Activated B cell treated with CpG ODN at 0.5 μM for 24 hours (primary cell): ENCODE data around the gene CUL7. TPM values are rescaled to one million over a fixed set of nuclear protein-coding genes. Genes with fewer than 3 reads are reported as not detected.

Experiments used
- ATAC-seq: fragments of 200-7000 bp; cut with Tn5 transposase; one replicate; pipeline ENCODE4 v1.10.0; 2021; ENCODE audit warnings: low read depth, mild to moderate bottlenecking, moderate library complexity
- CTCF ChIA-PET: fragments of 350-600 bp; sonication (Branson Sonifier 250); formaldehyde crosslinking; loops from one replicate; lab custom pipeline; 2021; ENCODE audit warnings: antibody characterized with exemption; lab: Charles Lee
- POLR2A ChIA-PET: fragments of 350-600 bp; sonication (Branson Sonifier 250); formaldehyde crosslinking; loops from one replicate; lab custom pipeline; 2021; ENCODE audit warnings: antibody characterized with exemption; lab: Charles Lee
- DNase-seq: peaks from one replicate; pipeline ENCODE4 v3.0.0; 2022
- H3K27ac Mint-ChIP-seq: one replicate; pipeline ENCODE4 v1.8.0; 2020; ENCODE audit warnings: mixed read lengths
- H3K27me3 Mint-ChIP-seq: one replicate; pipeline ENCODE4 v1.8.0; 2021; ENCODE audit warnings: mixed read lengths
- H3K36me3 Mint-ChIP-seq: one replicate; pipeline ENCODE4 v1.8.0; 2021; ENCODE audit warnings: low read depth, mixed read lengths
- H3K4me1 Mint-ChIP-seq: one replicate; pipeline ENCODE4 v1.8.0; 2021; ENCODE audit warnings: mixed read lengths
- H3K4me3 Mint-ChIP-seq: one replicate; pipeline ENCODE4 v1.8.0; 2020; ENCODE audit warnings: mild to moderate bottlenecking, mixed read lengths
- H3K9me3 Mint-ChIP-seq: one replicate; pipeline ENCODE4 v1.8.0; 2020; ENCODE audit warnings: mixed read lengths
- CTCF ChIP-seq: fragments of 200-600 bp; IDR thresholded peaks from one replicate; pipeline ENCODE4 v1.8.0; 2022; ENCODE audit warnings: antibody characterized with exemption, mild to moderate bottlenecking
- intact Hi-C: fragments of 100-400 bp; cut with micrococcal nuclease; formaldehyde crosslinking; loops from one replicate; pipeline ENCODE4 v1.15.1; 2024
- total RNA-seq: library from RNA; stranded (reverse); gene quantifications from 2 replicates; pipeline ENCODE4 v1.2.3, GENCODE V29; 2022

Gene CUL7
- total RNA-seq, 1 donor from 2014 or later = 19.1 TPM

GRCh38 chr6:43090559-43090956 is 36.9 kb upstream of the CUL7 start:
- H3K4me3 Mint-ChIP-seq = no peak overlapping the region
- ChIA-PET CTCF (no interaction called here), POLR2A (interaction anchor here (0.6 kb wide), 1 partner anchor 44 kb away, joined by 4 read pairs; no protein-coding TSS in a partner anchor)
- peaks cover 6% of the 10 kb centered on the region for H3K4me1 Mint-ChIP-seq
- peaks cover 2% of the 10 kb centered on the region for H3K27me3 Mint-ChIP-seq
- DNase-seq (no peak), ATAC-seq (no peak)
- H3K36me3 Mint-ChIP-seq = no peaks in the 10 kb centered on the region
- no peak for TF ChIP-seq CTCF
- intact Hi-C loops = no loop called here
- no peak overlapping the region for H3K27ac Mint-ChIP-seq
- no peaks in the 10 kb centered on the region for H3K9me3 Mint-ChIP-seq

- peaks cover 6% of the 10 kb centered on the region for H3K4me1 Mint-ChIP-seq
- intact Hi-C loops = no loop called here
- ChIA-PET CTCF (no interaction called here), POLR2A (no interaction called here)
- DNase-seq = no peak
- no peak for TF ChIP-seq CTCF
- H3K36me3 Mint-ChIP-seq = no peaks in the 10 kb centered on the region
- peaks cover 2% of the 10 kb centered on the region for H3K27me3 Mint-ChIP-seq
- ATAC-seq = no peak
- no peak overlapping the region for H3K27ac Mint-ChIP-seq
- no peaks in the 10 kb centered on the region for H3K9me3 Mint-ChIP-seq
- no peak overlapping the region for H3K4me3 Mint-ChIP-seq
Measured at GRCh38 chr6:43089874-43090558, 36.4 kb upstream of the CUL7 start.

- CTCF ChIA-PET = no interaction called here
- POLR2A ChIA-PET = no interaction called here
- H3K36me3 Mint-ChIP-seq = no peaks in the 10 kb centered on the region
- no peak for DNase-seq
- no peak for ATAC-seq
- peaks cover 3% of the 10 kb centered on the region for H3K27me3 Mint-ChIP-seq
- intact Hi-C loops = no loop called here
- no peaks in the 10 kb centered on the region for H3K9me3 Mint-ChIP-seq
- H3K27ac Mint-ChIP-seq = no peak overlapping the region
- TF ChIP-seq CTCF = no peak
- peaks cover 6% of the 10 kb centered on the region for H3K4me1 Mint-ChIP-seq
- no peak overlapping the region for H3K4me3 Mint-ChIP-seq
Measured at GRCh38 chr6:43089467-43089866, 35.8 kb upstream of the CUL7 start.

GRCh38 chr6:43088654-43089056 is 35.0 kb upstream of the CUL7 start:
- ChIA-PET CTCF (no interaction called here), POLR2A (no interaction called here)
- TF ChIP-seq CTCF = no peak
- intact Hi-C loops = no loop called here
- Mint-ChIP-seq H3K9me3 (no peaks in the 10 kb centered on the region), H3K4me3 (no peak overlapping the region), H3K4me1 (peaks cover 6% of the 10 kb centered on the region), H3K27ac (no peak overlapping the region), H3K36me3 (no peaks in the 10 kb centered on the region), H3K27me3 (peaks cover 5% of the 10 kb centered on the region)
- DNase-seq (no peak), ATAC-seq (no peak)

GRCh38 chr6:43086022-43086658 is 32.5 kb upstream of the CUL7 start:
- CTCF ChIA-PET = no interaction called here
- no peak overlapping the region for H3K4me3 Mint-ChIP-seq
- intact Hi-C loops = loop anchor here (1.0 kb wide), 1 partner anchor 27 kb away; the partner anchor contains the start of genes KLC4 and MRPL2
- H3K36me3 Mint-ChIP-seq = no peaks in the 10 kb centered on the region
- peaks cover 6% of the 10 kb centered on the region for H3K4me1 Mint-ChIP-seq
- POLR2A ChIA-PET = interaction anchor here (0.5 kb wide), 1 partner anchor 391 kb away, joined by 10 read pairs; the partner anchor contains the start of gene TJAP1
- no peak overlapping the region for H3K27ac Mint-ChIP-seq
- ATAC-seq = peak; percentile 95
- peaks cover 5% of the 10 kb centered on the region for H3K27me3 Mint-ChIP-seq
- TF ChIP-seq CTCF = no peak
- no peaks in the 10 kb centered on the region for H3K9me3 Mint-ChIP-seq
- no peak for DNase-seq
